Hindlimb muscle (tissue), 1 donor: Measurements from ENCODE around the gene EYS. TPM values are rescaled to one million over a fixed set of nuclear protein-coding genes. Genes with fewer than 3 reads are reported as not detected.
A peak's percentile ranks its signal among the peaks of the same experiment; 100 is the strongest.
"Not testable (repeated sequence)": the region's sequence is repeated elsewhere in the genome, so short reads cannot be mapped to it uniquely, and the experiment has no call there.

Experiments
- DNase-seq: peaks from one replicate; pipeline ENCODE4 v3.0.0-alpha.2; 2013
- polyA plus RNA-seq: library from polyadenylated mRNA; unstranded; fragments of 120-200 nt; gene quantifications from one replicate; pipeline ENCODE4 v1.2.1, GENCODE V29; 2013; ENCODE audit not compliant: insufficient read length

The EYS gene
- polyA plus RNA-seq, 1 donor = 0.59 TPM

GRCh38 chr6:64100702-64101303, 1606.2 kb downstream of the EYS start:
- no peak for DNase-seq

GRCh38 chr6:64090352-64090751, 1616.7 kb downstream of the EYS start:
- no peak for DNase-seq

- no peak for DNase-seq
These were observed 1621.9 kb downstream of the EYS start for GRCh38 chr6:64085126-64085525.

- no peak for DNase-seq
These were observed 1622.8 kb downstream of the EYS start for GRCh38 chr6:64084185-64084663.

GRCh38 chr6:64083261-64083660, 1623.8 kb downstream of the EYS start:
- DNase-seq = no peak

- DNase-seq = no peak
These were observed 1625.6 kb downstream of the EYS start for GRCh38 chr6:64081453-64081852.

- DNase-seq = no peak
These were observed 1632.0 kb downstream of the EYS start for GRCh38 chr6:64074981-64075380.

GRCh38 chr6:64072686-64073085, 1634.3 kb downstream of the EYS start:
- no peak for DNase-seq

GRCh38 chr6:64064919-64065318, 1642.1 kb downstream of the EYS start:
- DNase-seq = no peak

- no peak for DNase-seq
These were observed 1643.9 kb downstream of the EYS start for GRCh38 chr6:64062960-64063683.

- DNase-seq = no peak
These were observed 1652.2 kb downstream of the EYS start for GRCh38 chr6:64054861-64055260.

GRCh38 chr6:64050590-64050989, 1656.4 kb downstream of the EYS start:
- DNase-seq = no peak

- DNase-seq = no peak
These were observed 1657.3 kb downstream of the EYS start for GRCh38 chr6:64049736-64050135.

- no peak for DNase-seq
These were observed 1660.2 kb downstream of the EYS start for GRCh38 chr6:64046746-64047208.

GRCh38 chr6:64041373-64041772, 1665.7 kb downstream of the EYS start:
- DNase-seq = no peak

- DNase-seq = no peak
These were observed 1666.9 kb downstream of the EYS start for GRCh38 chr6:64040113-64040512.

- DNase-seq = no peak
These were observed 1669.6 kb downstream of the EYS start for GRCh38 chr6:64037427-64037826.

GRCh38 chr6:64034910-64035655, 1671.9 kb downstream of the EYS start:
- DNase-seq = no peak

GRCh38 chr6:64034291-64034690, 1672.7 kb downstream of the EYS start:
- DNase-seq = no peak

GRCh38 chr6:64030950-64031618, 1675.9 kb downstream of the EYS start:
- DNase-seq = not testable (repeated sequence)

- DNase-seq = no peak
These were observed 1683.3 kb downstream of the EYS start for GRCh38 chr6:64023693-64024092.

- no peak for DNase-seq
These were observed 1692.4 kb downstream of the EYS start for GRCh38 chr6:64014595-64014994.

GRCh38 chr6:64013011-64013410, 1694.0 kb downstream of the EYS start:
- peak; percentile 66 for DNase-seq
